GM12878 (cell line): ENCODE results near the gene HTRA2. TPM values are rescaled to one million over a fixed set of nuclear protein-coding genes. Genes with fewer than 3 reads are reported as not detected.

ENCODE experiments used
- CHD2 ChIP-seq: IDR thresholded peaks from 2 replicates; pipeline ENCODE4 v1.6.1; 2011; ENCODE audit warnings: low read depth, low read length, improper control_type of control experiment, borderline replicate concordance
- CUX1 ChIP-seq: IDR thresholded peaks from 2 replicates; pipeline ENCODE4 v1.6.1; 2012; ENCODE audit warnings: improper control_type of control experiment, low read depth, low read length; ENCODE audit not compliant: insufficient replicate concordance
- GATAD2B ChIP-seq: fragments of 450-650 bp; conservative IDR thresholded peaks from 2 replicates; pipeline ENCODE4 v1.6.1; 2017; ENCODE audit warnings: low read depth, mild to moderate bottlenecking, moderate library complexity
- MXI1 ChIP-seq: fragments of 150-350 bp; IDR thresholded peaks from 2 replicates; pipeline ENCODE4 v1.6.1; 2011; ENCODE audit warnings: low read depth, mild to moderate bottlenecking, inconsistent platforms, low read length, improper control_type of control experiment
- RBBP5 ChIP-seq: fragments of 200-600 bp; sonication (generic); conservative IDR thresholded peaks from 2 replicates; pipeline ENCODE4 v1.6.1; 2016
- REST ChIP-seq: IDR thresholded peaks from 2 replicates; pipeline ENCODE4 v1.6.1; 2012; ENCODE audit warnings: mild to moderate bottlenecking, low read depth, low read length
- TCF12 ChIP-seq: IDR thresholded peaks from 2 replicates; pipeline ENCODE4 v1.6.1; 2011; ENCODE audit warnings: low read depth, mild to moderate bottlenecking, low read length
- YY1 ChIP-seq: IDR thresholded peaks from 2 replicates; pipeline ENCODE4 v1.6.1; 2011; ENCODE audit warnings: low read depth, mild to moderate bottlenecking, low read length
- polyA plus RNA-seq, 11 experiments: library from polyadenylated mRNA; depleted of rRNA in 4 of 11; unstranded in 6 of 11; stranded (reverse) in 5 of 11; fragments of >200 nt; fragmentation: Nextera tagmentation in 4 of 11; fragmentation: Illumina TruSeq in 1 of 11; extraction: Ambion mirVana in 4 of 11; extraction: Trizol in 1 of 11; gene quantifications; 1 replicate in 1 of 11; 2 replicates in 10 of 11; pipeline versions ENCODE4 v1.2.1 to v1.2.3, GENCODE V29; 2011 to 2016; ENCODE audit warnings: inconsistent platforms in 2 of 11, missing spikeins in 2 of 11, low read depth in 1 of 11
- total RNA-seq, 4 experiments: library from RNA; depleted of rRNA in 3 of 4; stranded (reverse); fragments of >200 nt in 3 of 4; fragmentation: Illumina TruSeq in 1 of 4; extraction: Trizol in 1 of 4; gene quantifications; 2 replicates each; pipeline versions ENCODE4 v1.2.1 to v1.2.3, GENCODE V29; 2013 to 2021

Gene HTRA2
- total and polyA plus RNA-seq, 10 of the 15 experiments (the other 5 are each of a cell fraction or from before 2014, with no cell fraction given) = 42.3 to 73.9 (median 54.6) TPM

GRCh38 chr2:74525717-74526648, 3.8 kb upstream of the HTRA2 start, which contains the start of gene DQX1 (continued):
- TF ChIP-seq TCF12 (no peak), RBBP5 (no peak), GATAD2B (no peak), MXI1 (no peak), CHD2 (no peak), CUX1 (no peak), REST (no peak), YY1 (0 out of 2 replicates have a peak, but pooled peaks have one; percentile 4)
